Glomerular visceral epithelial cell (primary cell): ENCODE results near the gene GNB5.
"Not testable (repeated sequence)": the region's sequence is repeated elsewhere in the genome, so short reads cannot be mapped to it uniquely, and the experiment has no call there.

ENCODE experiments used
- DNase-seq: peaks from one replicate; pipeline ENCODE4 v3.0.0-alpha.2; 2016; ENCODE audit errors: extremely low spot score

The GNB5 gene

DNA sequence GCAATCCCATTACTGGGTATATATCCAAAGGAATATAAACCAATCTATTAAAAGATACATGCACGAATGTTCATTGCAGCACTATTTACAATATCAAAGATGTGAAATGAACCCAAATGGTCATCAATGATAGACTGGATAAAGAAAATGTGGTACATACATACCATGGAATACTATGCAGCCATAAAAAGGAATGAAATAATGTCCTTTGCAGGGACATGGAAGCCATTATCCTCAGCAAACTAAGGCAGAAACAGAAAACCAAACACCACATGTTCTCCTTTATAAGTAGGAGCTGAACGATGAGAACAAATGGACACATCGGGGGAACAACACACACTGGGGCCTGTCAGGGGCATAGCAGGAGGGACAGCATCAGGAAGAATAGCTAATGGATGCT lies 21.0 kb downstream of the GNB5 start:
- not testable (repeated sequence) for DNase-seq

DNA sequence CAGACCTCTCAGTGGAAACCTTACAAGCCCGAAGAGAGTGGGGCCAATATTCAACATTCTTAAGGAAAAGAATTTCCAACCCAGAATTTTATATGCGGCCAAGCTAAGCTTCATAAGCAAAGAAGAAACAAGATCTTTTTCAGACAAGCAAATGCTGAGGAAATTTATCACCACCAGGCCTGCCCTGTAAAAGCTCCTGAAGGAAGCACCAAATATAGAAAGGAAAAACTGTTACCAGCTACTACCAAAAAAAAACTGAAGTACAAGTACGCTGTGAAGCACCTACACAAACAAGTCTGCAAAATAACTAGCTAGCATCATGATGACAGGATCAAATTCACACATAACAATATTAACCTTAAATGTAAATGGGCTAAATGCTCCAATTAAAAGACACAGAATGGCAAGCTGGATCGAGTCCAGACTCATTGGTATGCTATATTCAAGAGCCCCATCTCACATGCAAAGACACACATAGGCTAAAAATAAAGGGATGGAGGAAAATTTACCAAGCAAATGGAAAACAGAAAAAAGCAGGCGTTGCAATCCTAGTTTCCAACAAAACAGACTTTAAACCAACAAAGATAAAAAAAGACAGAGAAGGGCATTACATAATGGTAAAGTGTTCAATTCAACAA lies 25.6 kb downstream of the GNB5 start:
- not testable (repeated sequence) for DNase-seq

DNA sequence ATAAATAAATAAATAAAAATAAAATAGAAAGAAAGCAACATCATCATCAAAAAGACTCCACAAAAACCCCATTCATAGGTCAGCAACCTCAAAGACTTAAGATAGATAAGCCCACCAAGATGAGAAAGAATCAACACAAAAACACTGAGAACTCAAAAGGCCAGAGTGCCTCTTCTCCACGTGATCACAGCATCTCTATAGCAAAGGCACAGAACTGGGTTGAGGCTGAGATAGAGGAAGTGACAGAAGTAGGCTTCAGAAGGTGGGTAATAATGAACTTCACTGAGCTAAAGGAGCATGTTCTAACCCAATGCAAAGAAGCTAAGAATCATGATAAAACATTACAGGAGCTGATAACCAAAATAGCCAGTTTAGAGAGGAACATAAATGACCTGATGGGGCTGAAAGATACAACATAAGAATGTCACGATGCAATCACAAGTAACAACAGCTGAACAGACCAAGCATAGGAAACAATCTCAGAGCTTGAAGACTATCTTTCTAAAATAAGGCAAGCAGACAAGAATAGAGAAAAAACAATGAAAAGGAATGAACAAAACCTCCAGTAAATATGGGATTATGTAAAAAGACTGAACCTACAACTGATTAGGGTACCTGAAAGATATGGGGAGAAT lies 26.4 kb downstream of the GNB5 start:
- DNase-seq, result no peak

DNA sequence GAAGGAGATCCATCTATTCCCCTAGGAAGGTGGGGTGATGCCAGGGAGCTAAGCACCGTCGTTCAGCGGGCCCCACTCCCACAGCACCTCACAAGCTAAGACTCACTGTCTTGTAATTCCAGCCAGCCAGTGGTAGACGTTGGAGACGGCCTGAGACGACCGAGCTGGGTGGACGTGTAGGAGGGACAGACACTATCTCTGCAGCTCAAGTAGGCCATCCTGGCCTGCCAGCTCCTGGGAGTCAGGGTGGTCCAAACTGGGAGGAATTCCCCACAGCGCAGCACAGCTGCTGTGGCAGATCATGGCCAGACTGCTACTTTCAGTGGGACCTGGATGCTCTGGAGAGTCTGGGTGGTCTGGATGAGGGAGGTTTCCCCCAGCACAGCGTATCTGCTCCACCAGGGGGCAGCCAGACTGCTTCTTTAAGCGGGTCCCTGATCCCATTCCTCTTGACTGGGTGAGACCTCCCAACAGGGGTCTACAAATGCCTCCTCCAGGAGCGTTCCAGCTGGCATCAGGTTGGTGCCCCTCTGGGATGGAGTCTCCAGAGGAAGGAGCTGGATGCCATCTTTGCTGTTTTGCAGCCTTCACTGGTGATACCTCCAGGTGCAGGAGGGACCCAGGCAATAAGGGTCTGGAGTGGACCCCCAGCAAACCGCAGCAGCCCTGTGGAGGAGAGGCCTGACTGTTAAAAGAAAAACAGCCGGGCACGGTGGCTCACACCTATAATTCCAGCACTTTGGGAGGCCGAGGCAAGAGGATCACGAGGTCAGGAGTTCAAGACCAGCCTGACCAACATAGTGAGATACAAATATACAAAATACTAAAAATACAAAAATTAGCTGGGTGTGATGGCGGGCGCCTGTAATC lies 27.6 kb downstream of the GNB5 start:
- no peak for DNase-seq

GRCh38 chr15:52162876-52163275 lies 28.3 kb downstream of the GNB5 start:
- DNase-seq, result no peak

GRCh38 chr15:52162260-52162659 lies 28.9 kb downstream of the GNB5 start:
- no peak for DNase-seq

DNA sequence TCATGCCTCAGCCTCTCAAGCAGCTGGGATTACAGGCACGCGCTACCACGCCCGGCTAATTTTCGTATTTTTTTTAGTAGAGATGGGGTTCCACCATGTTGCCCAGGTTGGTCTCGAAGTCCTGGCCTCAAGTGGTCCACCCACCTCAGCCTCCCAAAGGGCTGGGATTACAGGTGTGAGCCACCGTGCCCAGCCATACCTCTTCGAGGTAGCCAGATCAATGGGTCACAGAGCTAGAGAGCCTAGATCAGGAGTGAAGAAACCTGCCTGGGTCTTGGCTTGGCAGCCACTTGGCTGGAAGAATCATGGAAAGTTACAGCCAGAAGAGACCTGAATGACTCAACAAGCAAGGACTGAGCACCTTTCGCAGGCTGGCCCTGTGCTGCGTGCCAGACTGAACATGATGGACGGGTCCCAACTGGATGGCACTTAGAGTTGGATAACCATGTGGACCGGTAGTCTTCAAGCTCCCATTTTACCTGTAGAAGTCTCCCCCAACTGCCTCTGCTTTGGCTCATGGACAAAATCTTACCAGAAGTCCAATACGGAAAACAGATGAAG lies 29.7 kb downstream of the GNB5 start:
- DNase-seq, result no peak

GRCh38 chr15:52159645-52160044 lies 31.5 kb downstream of the GNB5 start:
- no peak for DNase-seq

DNA sequence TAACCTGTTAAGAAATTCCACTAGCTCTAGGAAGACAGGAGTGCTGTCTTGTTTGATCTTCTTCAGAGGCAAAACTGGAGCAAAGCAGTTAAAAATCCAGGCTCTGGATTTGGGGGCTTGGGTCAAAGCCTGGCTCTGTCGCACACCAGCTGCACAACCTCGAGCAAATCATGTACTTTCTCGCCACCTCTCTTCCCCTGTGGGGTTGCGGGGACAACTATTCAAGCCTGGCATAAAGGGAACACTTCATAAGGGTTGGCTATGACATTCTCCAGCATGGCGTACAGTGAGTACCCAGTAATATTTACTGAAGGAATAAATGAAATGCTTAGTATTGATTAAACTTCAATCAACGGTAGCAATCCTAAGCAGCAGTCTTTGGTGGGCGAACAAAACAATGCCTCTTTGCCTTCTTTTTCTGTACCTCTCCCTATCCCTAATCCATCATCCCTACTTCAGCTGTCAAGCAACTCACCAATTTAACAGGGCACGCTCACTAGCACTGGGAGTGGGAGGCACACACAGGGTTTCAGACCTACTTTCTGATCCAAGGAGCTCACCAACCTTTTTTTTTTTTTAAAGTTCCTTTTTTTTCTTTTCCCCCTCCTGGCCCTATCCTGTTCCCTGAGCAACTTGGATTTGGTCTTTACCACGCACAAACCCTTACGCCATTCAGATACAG lies 33.0 kb downstream of the GNB5 start:
- no peak for DNase-seq

DNA sequence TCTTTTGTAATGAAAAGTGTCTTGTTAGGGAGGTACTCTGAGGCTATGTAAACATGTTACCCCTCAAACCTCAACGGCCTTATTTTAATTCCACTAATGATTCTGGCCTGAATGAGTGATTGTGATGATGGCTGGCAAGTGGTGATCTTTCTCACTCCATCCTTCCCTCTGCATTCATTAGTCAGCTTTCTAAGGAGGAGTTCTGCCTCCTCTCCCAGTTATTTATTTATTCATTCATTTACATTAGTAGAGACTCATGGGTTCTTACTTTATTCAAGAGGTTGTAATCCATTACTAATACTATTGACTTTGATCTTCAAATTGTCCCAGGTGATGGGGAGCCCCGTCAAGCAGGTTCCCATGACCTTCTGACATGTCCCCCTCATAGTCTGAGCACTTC lies 35.3 kb downstream of the GNB5 start:
- DNase-seq, result no peak

GRCh38 chr15:52154896-52155865 lies 36.0 kb downstream of the GNB5 start:
- DNase-seq, result no peak

DNA sequence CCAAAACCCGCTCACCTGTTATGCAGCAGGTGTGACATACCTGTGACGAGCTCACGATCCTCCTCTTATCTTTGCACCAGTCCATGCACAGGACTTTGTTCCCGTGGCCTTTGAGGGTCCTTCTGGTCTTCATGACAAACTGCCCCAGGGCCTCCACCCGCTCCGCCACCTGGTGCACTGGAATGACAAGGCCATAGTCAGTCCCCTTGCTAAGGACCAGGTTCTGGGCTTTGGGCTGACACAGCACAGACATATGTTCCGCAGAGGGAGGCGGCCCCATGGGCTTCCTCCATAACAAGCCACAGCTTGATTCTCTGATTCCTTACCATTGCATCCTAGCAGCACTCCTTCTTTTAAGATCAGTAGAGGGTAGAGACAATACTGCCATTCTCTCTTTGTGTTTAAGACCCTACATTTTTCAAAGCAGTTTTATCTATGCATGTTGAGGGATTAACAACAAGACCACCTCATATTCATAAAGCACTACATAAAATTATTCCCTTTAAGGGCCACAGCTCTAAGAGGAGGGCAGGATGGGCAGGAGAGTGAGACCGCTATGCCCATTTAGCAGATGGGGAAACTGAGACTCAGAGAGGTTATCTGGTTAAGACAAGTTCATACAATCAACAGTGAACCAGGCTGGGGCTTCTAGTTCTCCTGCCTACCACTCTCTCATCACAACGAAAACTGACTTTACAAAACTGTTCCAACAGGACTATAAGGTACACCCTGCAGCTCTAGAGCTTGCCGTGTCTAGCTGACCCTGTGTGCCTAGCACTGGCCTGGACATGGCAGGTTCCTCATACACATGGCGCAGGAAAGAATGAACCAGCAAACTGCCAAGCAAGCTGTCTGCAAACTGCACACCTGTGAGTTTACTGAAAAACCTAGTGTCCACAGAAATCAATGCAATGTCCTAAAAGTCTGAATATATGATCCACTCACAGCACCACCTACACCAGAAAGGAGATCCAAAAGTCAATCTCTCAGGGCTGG lies 37.0 kb downstream of the GNB5 start:
- no peak for DNase-seq

DNA sequence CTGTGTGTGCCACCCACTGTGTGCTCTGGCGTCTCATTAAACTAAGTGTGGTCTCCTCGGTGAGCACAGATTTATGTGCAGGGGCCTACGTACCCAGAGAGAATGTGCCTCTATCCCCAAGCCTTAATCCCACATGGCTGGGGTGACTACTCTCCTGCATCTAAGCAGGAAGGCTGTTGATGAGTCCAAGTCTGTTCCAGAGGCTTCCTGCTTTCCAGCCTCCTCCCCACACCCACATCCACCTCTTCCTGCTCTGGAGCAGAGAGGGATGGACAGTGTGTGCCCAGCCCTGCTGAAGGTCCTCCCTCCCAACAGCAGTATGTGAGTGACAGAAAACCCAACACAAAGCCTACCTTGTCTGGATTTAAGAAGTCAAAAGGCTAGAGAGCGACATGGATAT lies 39.8 kb downstream of the GNB5 start:
- no peak for DNase-seq

- DNase-seq, result no peak
These were observed 40.3 kb downstream of the GNB5 start for GRCh38 chr15:52150871-52151270.

- DNase-seq, result no peak
These were observed 41.0 kb downstream of the GNB5 start for GRCh38 chr15:52150043-52150825.

- DNase-seq, result no peak
These were observed 42.8 kb downstream of the GNB5 start for GRCh38 chr15:52148403-52148802.

DNA sequence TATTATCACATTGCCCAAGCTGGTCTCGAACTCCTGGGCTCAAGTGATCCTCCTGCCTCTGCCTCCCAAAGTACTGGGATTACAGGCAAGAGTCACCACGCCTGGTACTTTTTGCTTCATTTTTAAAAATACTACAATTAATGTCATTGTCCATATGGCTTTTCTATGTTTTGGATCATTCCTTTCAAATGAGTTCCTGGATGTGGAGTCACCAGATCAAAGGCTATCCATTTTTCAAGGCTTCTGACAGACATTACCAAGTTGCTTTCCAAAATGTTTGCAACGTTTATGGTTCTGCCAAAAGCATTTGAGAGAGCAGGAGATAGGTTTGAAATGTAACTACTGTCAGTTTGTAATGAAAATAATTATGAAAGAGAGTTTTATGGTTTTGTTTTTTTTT lies 44.4 kb downstream of the GNB5 start:
- no peak for DNase-seq

- no peak for DNase-seq
These were observed 44.9 kb downstream of the GNB5 start for GRCh38 chr15:52146261-52146660.
